ENCODE results near the gene KRT83.
"Not testable (repeated sequence)": the region's sequence is repeated elsewhere in the genome, so short reads cannot be mapped to it uniquely, and the experiment has no call there.

KRT83 gene

DNA sequence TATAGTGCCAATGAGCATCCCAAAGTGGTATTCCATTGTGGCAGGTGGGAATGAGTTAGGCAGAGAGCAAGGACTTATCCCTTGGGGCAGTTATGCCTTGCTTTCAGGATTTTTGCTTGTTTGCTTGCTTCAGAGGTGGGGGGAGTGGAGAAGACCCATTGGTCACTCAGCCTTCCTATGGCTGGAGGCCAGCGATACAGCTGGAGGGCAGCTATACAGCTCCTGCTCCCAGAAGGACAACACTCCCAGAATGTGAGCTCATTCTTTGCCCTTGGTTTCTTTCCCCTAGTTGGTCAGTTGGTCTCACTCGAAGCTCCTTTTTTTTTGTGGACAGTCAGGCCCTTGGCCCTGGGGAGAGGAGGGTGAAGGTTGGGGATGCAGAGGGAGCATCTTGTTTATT, 14.5 kb downstream of the KRT83 start:
- no peak for DNase-seq

DNA sequence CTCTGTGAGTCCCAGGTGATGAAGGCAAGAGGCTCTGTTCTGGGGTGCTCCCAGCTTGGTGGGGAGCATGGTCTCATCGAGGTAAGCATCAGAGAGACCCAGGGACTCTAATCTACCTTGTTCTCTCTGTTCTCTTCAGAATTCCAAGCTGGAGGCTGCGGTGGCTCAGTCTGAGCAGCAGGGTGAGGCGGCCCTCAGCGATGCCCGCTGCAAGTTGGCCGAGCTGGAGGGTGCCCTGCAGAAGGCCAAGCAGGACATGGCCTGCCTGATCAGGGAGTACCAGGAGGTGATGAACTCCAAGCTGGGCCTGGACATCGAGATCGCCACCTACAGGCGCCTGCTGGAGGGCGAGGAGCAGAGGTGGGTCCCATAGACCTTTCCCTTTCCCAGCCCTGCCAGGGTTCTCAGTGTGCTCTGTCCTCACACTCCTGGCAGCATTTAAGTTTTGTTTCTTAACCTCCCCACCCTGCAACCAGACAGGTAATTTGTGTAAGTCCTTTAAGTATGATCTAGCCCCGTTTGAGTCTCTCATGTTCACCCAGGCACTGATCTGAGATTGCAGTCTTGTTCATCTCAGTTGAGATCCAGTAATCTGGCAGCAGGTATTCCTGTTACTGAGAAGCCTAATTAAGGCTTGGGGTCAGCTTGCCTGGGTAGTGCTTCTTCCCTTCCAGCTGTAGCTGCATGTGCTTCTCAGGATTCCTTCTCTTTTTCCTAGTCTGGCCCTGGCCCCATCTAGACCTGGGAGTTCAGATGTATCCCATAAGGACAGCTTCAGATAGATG, 15.1 kb downstream of the KRT83 start:
- no peak for DNase-seq

DNA sequence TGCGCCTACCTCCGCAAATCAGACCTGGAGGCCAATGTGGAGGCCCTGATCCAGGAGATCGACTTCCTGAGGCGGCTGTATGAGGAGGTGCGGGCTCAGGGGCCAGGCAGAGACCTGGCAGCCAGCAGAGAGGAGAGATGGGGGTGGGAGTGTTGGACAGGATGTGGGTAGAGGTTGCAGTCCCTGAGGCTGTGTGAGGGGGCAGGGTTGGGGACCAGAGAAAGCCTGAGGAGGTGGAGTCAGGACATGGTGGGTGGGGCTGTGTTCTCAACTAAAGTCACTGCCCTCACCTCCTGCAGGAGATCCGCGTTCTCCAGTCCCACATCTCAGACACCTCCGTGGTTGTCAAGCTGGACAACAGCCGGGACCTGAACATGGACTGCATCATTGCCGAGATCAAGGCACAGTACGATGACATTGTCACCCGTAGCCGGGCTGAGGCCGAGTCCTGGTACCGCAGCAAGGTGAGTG, 16.2 kb downstream of the KRT83 start:
- not testable (repeated sequence) for DNase-seq

DNA sequence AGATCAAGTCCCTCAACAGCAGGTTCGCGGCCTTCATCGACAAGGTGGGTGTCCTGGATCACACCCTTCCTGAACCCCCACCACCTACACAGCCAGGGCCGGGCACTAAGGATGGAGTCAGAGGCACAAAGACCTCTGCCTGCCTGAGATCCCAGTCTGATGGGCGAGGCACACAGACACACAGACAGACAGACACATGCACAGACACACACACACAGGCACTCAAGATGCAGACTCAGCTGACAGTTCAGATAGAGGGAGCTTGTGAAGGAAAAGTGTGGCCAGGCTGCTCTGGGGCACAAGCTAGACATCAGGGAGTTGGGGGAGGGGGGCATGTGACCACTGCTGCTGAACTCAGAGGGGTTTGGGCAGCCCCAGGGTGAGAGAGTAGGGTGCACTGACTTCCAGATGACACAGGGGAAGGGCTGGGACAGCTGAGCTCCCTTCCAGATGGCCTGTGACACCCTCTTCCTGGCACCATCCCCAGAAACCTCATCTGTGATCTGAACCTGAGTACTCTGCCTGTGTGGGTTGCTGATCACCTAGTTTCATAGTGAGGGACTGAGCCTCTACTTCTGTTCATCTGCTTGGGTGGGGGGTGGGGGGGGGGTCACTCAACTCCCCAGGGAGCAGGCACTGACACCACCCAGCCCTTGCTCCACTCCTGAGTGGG, 18.8 kb downstream of the KRT83 start:
- not testable (repeated sequence) for DNase-seq

DNA sequence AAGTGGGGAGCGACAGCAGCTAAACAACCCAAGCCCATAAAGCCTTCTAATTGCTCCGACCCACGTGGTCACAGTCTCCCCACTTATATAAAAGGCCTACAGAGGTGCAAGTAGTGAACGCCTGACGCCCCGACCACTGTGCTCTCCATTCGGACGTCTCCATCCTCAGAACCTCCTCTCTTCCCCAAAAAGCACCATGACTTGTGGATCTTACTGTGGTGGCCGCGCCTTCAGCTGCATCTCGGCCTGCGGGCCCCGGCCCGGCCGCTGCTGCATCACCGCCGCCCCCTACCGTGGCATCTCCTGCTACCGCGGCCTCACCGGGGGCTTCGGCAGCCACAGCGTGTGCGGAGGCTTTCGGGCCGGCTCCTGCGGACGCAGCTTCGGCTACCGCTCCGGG, 19.5 kb downstream of the KRT83 start:
- DNase-seq, result not testable (repeated sequence)

DNA sequence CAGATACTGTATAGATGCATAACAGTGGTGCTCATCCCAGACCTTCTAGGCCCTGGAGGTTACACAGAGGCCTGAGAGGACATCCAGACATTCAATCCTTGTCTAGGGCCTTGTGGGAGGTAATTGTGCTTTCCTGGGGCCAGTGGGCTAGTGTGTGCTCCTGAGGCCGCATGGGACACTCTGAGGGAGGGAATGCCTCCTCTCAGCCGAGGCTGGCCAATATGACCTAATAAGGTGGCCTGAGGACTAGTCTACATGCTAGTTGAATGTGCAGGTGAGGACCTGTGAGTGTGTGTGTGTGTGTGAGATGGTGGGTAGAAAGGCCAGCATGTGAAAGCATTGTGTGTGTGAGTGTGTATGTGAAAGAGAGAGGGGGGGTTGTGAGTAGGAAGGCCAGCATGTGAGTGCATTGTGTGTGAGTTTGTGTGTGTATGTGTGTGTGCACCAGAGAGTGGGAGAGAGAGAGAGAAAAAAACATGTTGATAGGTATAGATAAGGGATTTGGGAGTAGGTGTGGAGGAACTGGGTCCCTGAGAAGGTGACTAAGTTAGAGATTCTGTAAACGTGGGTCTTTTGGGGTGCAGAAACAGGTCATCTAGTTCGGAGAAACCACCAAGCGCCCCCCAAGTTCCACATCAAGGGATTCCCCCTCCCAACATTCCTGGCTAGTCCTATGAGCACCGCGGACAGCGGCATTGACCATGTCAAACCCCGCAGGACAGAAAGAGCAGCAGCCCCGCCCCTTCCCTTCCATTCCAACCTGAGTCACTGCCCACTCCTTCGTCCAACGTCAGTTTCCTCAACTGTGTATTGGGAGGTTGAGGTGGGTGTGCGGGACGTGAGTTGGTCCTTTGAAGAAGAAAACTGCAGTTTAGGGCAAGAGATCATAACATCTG, 20.2 kb downstream of the KRT83 start:
- no peak for DNase-seq

DNA sequence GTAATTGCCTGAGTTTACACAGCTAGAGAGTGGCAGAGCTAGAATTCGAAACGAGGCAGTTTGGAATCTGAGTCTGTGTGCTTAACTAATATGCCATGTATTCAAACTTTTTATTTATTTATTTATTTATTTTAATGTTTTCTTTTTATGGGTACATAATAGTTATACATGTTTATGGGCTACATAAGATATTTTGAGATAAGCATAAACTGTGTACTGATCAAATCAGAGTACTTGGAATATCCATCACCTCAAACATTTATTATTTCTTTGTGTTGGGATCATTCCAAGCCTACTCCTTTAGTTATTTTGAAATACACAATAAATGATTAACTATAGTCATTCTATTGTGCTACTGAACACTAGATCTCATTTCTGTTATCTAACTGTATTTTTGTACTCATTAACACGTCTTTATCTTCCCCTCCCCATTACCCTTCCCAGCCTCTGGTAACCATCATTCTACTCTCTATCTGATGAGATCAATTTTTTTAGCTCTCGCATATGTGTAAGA, 22.5 kb downstream of the KRT83 start:
- DNase-seq, result no peak

DNA sequence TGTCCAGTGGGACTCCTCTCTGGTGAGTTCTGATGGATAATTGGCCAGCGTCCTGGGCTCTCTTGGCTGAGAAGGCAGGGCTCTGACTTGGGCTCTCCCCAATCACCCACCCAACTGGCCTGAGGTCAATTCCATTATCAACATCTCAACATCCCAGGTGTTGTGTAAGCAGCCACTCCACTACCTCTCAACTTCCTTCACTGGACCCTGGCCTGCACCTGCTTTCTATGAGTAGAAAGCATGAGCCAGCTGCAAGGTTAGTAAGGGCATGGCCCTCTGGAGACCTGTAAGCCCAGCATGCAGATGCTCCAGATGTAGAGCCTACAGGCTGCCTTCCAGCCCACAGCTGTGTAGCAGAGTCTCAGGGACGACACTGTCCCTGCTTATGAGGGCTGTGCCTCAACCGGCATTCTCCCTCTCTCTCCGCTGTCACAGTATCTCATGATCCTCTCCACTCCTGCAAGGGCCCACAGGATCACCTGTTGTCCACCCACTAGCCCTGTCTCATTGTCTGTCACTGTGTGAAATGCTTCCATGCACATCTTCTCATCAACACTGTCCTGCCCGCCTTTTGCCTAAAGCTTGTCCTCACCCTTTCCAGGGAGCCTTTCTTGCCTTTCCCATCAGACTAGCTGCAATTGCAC, 24.5 kb downstream of the KRT83 start:
- no peak for DNase-seq

DNA sequence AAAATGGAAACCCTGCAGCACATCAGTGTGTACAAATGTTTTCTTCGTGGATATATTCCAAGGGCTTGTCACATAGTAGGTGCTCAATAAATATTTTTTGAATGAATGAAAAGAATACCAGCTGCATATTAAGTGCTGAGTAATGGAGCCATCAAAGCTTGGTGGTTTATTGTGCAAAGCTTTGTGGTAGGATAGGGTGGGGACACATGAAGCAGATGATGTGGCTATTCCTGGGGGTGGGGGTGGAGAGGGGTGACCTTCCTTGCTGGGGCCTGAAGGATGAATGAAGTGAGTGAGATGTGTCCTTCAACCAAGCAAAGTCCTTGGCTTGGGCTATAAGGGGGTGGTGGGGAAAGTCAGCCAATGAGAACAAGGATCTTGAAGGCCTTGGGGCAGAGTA, 25.5 kb downstream of the KRT83 start:
- no peak for DNase-seq

DNA sequence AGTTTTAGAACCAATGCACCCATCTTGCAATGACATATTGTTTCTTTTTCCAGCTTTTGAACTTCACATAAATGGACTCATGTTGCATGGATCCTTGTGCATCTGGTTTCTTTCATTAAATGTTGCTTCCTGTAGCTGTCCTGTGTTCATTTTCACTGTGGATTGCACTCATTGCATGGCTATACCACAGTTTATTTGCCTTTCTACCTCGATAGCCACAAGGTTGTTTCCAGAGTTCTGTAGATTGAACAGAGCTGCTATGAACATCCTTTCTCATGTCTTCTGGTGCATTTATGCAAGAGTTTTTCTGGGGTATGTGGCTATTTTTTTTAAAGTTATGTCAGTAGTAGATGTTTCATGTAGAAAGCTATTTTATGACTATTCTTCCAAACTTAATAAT, 26.4 kb downstream of the KRT83 start:
- DNase-seq, result no peak

DNA sequence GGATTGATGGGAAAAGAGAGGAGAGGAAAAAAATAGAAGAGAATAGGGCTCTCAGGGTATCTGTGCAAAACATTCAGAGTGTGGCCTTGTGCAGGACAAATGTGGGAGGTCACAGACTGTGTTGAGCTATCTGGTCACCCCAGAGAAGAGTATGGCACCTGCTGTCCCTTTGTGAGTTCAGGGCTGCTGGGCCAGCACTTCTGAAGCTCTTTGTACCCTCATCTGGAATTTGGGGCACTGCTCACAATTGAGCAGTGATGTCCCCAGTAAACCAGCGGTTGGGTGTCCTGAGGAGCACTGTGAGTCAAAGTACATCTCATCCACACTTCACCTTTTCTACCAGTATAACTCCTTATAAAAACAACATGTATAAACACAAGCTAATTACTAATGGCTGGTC, 27.3 kb downstream of the KRT83 start:
- no peak for DNase-seq

DNA sequence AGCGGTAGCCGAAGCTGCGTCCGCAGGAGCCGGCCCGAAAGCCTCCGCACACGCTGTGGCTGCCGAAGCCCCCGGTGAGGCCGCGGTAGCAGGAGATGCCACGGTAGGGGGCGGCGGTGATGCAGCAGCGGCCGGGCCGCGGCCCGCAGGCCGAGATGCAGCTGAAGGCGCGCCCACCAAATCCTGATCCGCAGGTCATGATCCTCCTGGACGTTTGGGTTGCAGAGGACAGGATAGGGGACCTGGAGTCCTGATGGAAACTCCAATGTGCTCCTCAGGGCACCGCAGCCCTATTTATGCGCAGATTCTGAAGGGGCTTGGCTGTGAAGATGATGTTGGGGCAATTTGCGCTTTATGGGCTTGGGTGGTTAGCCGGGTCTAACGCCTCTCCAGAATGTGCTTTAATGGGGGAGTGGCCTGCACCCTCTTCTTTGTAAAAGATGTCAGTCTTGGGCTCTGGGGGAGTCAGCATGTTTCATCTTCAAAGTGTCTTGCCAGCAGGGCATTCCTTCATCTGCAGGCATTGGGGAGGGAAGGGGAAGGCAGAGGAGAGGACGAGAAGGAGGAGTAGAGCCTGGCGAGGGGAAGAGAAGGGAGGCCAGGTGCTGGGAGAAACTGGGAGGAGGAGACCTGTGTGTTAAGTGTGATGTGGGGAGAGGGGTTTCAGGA, 29.8 kb downstream of the KRT83 start, which contains the start of gene KRT81:
KRT81 (minus strand) TSS at position 268 of the 669 bp plus-strand sequence; CDS start at position 199, 69 bp downstream.
- no peak for DNase-seq

DNA sequence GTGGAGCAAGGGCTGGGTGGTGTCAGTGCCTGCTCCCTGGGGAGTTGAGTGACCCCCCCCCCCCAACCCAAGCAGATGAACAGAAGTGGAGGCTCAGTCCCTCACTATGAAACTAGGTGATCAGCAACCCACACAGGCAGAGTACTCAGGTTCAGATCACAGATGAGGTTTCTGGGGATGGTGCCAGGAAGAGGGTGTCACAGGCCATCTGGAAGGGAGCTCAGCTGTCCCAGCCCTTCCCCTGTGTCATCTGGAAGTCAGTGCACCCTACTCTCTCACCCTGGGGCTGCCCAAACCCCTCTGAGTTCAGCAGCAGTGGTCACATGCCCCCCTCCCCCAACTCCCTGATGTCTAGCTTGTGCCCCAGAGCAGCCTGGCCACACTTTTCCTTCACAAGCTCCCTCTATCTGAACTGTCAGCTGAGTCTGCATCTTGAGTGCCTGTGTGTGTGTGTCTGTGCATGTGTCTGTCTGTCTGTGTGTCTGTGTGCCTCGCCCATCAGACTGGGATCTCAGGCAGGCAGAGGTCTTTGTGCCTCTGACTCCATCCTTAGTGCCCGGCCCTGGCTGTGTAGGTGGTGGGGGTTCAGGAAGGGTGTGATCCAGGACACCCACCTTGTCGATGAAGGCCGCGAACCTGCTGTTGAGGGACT, 30.6 kb downstream of the KRT83 start:
- not testable (repeated sequence) for DNase-seq

DNA sequence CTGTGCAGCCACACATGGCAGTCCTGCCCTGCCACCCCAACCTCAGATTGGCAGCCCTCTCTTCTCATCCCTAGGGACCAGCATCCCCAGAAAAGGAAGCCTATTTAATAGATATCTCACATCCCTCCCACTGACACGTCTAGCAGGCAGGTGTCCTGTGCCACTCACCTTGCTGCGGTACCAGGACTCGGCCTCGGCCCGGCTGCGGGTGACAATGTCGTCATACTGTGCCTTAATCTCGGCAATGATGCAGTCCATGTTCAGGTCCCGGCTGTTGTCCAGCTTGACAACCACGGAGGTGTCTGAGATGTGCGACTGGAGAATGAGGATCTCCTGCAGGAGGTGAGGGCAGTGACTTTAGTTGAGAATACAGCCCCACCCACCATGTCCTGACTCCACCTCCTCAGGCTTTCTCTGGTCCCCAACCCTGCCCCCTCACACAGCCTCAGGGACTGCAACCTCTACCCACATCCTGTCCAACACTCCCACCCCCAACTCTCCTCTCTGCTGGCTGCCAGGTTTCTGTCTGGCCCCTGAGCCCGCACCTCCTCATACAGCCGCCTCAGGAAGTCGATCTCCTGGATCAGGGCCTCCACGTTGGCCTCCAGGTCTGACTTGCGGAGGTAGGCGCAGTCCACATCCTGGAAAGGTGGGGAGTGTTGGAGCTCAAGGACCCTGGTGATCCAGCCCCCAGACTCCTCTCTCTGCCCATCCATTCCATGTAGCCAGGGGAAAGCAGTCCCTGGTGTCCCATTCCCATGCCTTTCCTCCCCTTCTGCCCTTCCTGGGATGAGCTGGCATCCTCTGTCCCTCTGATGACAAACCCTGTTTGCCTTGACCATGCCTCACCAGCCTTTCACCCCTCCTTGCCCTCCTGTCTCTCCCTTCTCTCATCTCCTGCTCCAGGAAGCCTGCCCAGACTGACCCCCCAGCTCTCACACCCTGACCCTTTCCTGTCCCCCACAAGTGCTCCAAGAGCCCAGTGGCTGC, 33.1 kb downstream of the KRT83 start:
- DNase-seq, result not testable (repeated sequence)

DNA sequence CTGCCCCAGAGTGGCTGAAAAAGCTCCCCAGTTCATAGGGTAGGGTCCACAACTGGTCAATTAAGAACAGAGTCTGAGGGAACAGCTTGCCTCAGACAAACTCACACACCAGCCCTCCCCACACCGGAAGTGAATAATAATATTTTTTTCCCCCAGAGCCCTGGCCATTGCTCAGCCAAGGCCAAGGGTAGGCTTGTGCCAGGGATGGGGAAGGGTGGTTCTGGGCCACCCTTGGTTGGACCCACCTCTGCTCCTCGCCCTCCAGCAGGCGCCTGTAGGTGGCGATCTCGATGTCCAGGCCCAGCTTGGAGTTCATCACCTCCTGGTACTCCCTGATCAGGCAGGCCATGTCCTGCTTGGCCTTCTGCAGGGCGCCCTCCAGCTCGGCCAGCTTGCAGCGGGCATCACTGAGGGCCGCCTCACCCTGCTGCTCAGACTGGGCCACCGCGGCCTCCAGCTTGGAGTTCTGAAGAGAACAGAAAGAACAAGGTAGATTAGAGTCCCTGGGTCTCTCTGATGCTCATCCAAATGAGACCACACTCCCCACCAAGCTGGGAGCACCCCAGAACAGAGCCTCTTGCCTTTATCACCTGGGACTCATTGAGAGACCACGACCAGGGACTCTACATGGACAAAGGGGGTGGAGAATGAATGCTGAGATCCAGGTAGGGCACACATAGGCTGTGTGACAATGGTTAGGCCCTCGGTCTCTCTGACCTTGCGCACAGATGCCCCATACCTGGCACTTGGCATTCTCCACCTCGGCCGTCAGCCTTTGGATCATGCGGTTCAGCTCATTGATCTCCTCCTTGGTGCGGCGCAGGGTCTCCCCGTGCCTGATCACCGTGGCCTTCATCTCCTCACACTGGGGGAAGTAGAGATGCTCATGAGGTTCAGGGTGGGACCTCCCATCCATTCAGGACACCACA, 34.1 kb downstream of the KRT83 start:
- DNase-seq, result not testable (repeated sequence)

DNA sequence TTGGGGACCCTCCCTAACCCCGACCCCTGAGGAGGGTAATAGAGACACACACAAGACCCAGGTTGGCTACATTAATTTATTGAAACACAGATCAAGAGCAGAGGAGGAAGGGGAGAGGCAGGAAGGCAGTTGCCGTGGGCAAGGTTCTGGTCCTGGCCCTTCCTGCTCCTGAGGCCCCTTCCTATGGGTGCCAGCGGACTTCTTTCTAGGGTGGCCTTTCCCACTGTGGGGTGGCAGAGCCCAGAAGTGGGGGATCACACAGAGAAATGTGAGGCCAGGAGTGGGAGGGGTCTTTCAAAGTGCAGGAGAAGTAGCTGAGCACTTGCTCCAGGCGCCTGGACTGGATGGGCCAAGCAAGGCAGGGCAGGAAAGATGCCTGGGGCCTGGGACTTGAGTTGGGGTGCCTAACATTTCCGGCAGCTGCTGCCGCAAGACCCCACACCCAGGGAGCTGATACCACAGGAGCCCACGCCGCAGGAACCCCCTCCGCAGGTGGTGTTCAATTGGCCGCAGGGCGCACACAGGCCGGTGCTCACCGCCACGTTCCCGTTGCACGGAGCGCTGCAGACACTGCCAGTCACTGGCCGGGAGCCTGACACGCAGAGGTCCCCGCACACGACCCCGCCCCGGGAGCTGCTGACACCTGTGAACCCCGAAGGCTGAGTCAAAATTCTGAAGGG, 35.2 kb downstream of the KRT83 start:
- DNase-seq, result no peak

DNA sequence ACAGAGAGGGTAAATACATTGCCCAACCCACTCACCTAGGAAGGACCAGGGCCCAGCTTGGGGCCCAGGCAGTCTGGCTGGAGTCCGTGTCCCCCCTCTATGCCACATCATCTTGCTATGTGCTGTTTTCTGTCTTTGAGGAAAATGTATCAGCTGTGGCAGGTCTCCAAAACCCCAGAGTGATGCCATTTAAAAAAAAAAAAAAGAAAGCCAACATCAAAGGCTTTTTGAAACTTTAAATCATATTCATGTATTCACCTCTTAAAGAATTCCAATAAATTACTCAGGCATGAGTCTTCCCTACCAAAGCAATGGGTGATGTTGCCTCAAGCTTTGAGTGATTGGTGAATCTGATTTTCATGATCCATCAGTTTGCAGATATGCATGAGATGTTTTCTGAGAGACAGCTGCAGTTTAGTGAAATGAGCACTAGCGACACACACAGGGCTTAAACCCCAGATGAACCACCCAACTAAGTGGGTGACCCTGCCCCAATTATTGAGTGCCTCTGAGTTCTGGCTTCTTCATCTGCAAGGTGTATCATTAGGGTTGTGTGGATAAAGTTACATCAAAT, 35.9 kb downstream of the KRT83 start:
- DNase-seq, result no peak

Data from NCI-H1436 (cell line).